NCI-H1048 (cell line): ENCODE measurements around the gene TRIM41.
"Not testable (repeated sequence)": the region's sequence is repeated elsewhere in the genome, so short reads cannot be mapped to it uniquely, and the experiment has no call there.

ENCODE experiments used
- DNase-seq: peaks from one replicate; lab custom pipeline; 2025; lab: John Stamatoyannopoulos, UW

The TRIM41 gene

GRCh38 chr5:181192337-181193046 is 30.6 kb upstream of the TRIM41 start:
- DNase-seq: no peak

GRCh38 chr5:181193656-181194055 is 29.4 kb upstream of the TRIM41 start:
- DNase-seq: no peak

GRCh38 chr5:181194489-181195248 is 28.4 kb upstream of the TRIM41 start:
- no peak for DNase-seq

GRCh38 chr5:181195249-181195761 is 27.8 kb upstream of the TRIM41 start:
- DNase-seq: no peak

- no peak for DNase-seq
Measured at GRCh38 chr5:181197326-181197951, 25.6 kb upstream of the TRIM41 start.

GRCh38 chr5:181198106-181198685 is 24.9 kb upstream of the TRIM41 start:
- no peak for DNase-seq

- no peak for DNase-seq
Measured at GRCh38 chr5:181198905-181199519, 24.1 kb upstream of the TRIM41 start.

- no peak for DNase-seq
Measured at GRCh38 chr5:181199881-181200638, 23.0 kb upstream of the TRIM41 start.

GRCh38 chr5:181200816-181201215 is 22.3 kb upstream of the TRIM41 start:
- no peak for DNase-seq

- DNase-seq: no peak
Measured at GRCh38 chr5:181203093-181203711, 19.9 kb upstream of the TRIM41 start.

- no peak for DNase-seq
Measured at GRCh38 chr5:181203777-181204112, 19.3 kb upstream of the TRIM41 start.

GRCh38 chr5:181204113-181204825 is 18.8 kb upstream of the TRIM41 start:
- DNase-seq: no peak

- DNase-seq: no peak
Measured at GRCh38 chr5:181204826-181205760, 18.0 kb upstream of the TRIM41 start, which contains the start of gene TRIM7. TRIM7 (minus strand) TSS chr5:181205196; CDS start chr5:181205110, 86 bp downstream.

- DNase-seq: no peak
Measured at GRCh38 chr5:181205761-181206649, 17.1 kb upstream of the TRIM41 start.

- no peak for DNase-seq
Measured at GRCh38 chr5:181207214-181207959, 15.7 kb upstream of the TRIM41 start.

GRCh38 chr5:181207960-181208253 is 15.2 kb upstream of the TRIM41 start:
- no peak for DNase-seq

- not testable (repeated sequence) for DNase-seq
Measured at GRCh38 chr5:181209006-181209405, 14.1 kb upstream of the TRIM41 start.
